GM19455 (cell line): ENCODE data around the gene ARL14.
"Not testable (repeated sequence)": the region's sequence is repeated elsewhere in the genome, so short reads cannot be mapped to it uniquely, and the experiment has no call there.

Source experiments
- ATAC-seq: cut with Tn5 transposase; IDR thresholded peaks from one replicate; pipeline ENCODE4 v1.9.1; 2021; ENCODE audit not compliant: unreplicated experiment

Gene ARL14

GRCh38 chr3:160675566-160676124 lies 1.3 kb upstream of the ARL14 start:
- ATAC-seq = no peak

GRCh38 chr3:160677459-160677881 lies 510 bp downstream of the ARL14 start:
- no peak for ATAC-seq

GRCh38 chr3:160678292-160678842 lies 1.4 kb downstream of the ARL14 start:
- no peak for ATAC-seq

GRCh38 chr3:160684368-160684740 lies 7.4 kb downstream of the ARL14 start:
- ATAC-seq = no peak

- ATAC-seq = no peak
Observed at GRCh38 chr3:160685144-160685766, 8.3 kb downstream of the ARL14 start.

GRCh38 chr3:160686955-160687535 lies 10.1 kb downstream of the ARL14 start:
- no peak for ATAC-seq

- ATAC-seq = no peak
Observed at GRCh38 chr3:160691151-160691550, 14.2 kb downstream of the ARL14 start.

- ATAC-seq = no peak
Observed at GRCh38 chr3:160691962-160692361, 15.0 kb downstream of the ARL14 start.

GRCh38 chr3:160693191-160693590 lies 16.2 kb downstream of the ARL14 start:
- no peak for ATAC-seq

- ATAC-seq = no peak
Observed at GRCh38 chr3:160694345-160694744, 17.4 kb downstream of the ARL14 start.

- ATAC-seq = no peak
Observed at GRCh38 chr3:160695003-160695402, 18.0 kb downstream of the ARL14 start.

GRCh38 chr3:160695915-160696327 lies 19.0 kb downstream of the ARL14 start:
- no peak for ATAC-seq

GRCh38 chr3:160697637-160698380 lies 20.8 kb downstream of the ARL14 start:
- peak; percentile 74 for ATAC-seq

GRCh38 chr3:160698599-160699195 lies 21.7 kb downstream of the ARL14 start:
- ATAC-seq = no peak

GRCh38 chr3:160701490-160701889 lies 24.5 kb downstream of the ARL14 start:
- no peak for ATAC-seq

- no peak for ATAC-seq
Observed at GRCh38 chr3:160702290-160702689, 25.3 kb downstream of the ARL14 start.

GRCh38 chr3:160703974-160704373 lies 27.0 kb downstream of the ARL14 start:
- no peak for ATAC-seq

- ATAC-seq = no peak
Observed at GRCh38 chr3:160707187-160707794, 30.3 kb downstream of the ARL14 start.

- no peak for ATAC-seq
Observed at GRCh38 chr3:160709477-160710182, 32.7 kb downstream of the ARL14 start.

- ATAC-seq = not testable (repeated sequence)
Observed at GRCh38 chr3:160713144-160713543, 36.2 kb downstream of the ARL14 start.
